NT2/D1 (cell line): ENCODE results near the gene ARAP2.

Experiments
- SUZ12 ChIP-seq: IDR thresholded peaks from 2 replicates; pipeline ENCODE4 v1.6.1; 2011; ENCODE audit not compliant: insufficient read length, insufficient read depth; ENCODE audit errors: extremely low read depth
- YY1 ChIP-seq: IDR thresholded peaks from 2 replicates; pipeline ENCODE4 v1.6.1; 2011; ENCODE audit not compliant: insufficient read length, insufficient read depth
- ZNF274 ChIP-seq: IDR thresholded peaks from 2 replicates; pipeline ENCODE4 v1.6.1; 2011; ENCODE audit warnings: mild to moderate bottlenecking, low read depth, low read length

GRCh38 chr4:36051634-36052033 lies 192.7 kb downstream of the ARAP2 start:
- TF ChIP-seq ZNF274 (no peak), YY1 (no peak), SUZ12 (no peak)
